ENCODE results near the gene FA2H. TPM values are rescaled to one million over a fixed set of nuclear protein-coding genes. Genes with fewer than 3 reads are reported as not detected.

Gene FA2H
- total and polyA plus RNA-seq, 10 of the 15 experiments (the other 5 are each of a cell fraction or from before 2014, with no cell fraction given): 0.05 to 0.73 (median 0.51) TPM; not detected in 3

DNA sequence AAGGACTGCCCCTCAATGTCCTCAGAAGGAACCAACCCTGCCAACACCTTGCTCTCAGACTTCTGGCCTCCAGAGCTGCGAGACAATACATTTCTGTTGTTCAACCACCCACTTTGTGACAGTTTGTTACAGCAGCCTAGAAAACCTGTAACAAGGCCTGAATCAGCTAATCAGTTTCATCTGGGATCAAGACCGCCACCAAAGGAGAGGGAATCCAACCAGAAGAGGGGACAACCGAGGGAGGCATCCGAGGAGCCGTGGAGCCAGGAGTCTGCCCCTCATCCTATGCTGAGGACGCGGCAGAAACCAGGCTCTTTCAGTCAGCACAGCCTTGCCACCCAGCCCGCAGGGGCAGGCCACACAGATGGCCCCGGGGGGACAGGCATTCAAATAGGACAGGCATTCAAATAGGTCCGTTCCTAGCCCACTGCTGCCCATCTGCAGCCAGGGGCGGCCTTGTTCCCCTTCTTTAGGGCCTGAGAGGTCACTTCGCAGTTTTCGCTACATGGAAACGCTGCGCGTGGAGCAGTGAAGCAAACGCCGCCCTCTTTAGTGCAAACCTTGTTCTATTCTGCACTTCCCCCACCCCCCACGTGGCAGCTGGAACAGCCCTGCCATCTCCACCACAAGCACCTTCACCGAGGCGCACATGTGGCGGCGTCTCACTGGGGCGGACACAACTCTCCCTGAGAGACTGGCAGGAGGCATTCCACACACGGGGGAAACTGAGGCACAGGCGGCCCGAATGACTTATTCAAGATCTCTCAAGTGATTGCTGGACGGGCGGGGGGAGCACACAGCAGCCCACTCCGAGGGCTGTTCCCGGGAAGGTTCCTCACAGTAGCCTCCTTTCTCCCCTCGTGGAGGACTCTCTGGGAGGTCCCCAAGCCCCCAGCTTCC is 26.7 kb downstream of the FA2H start:
- H3K9me3 ChIP-seq (replicated peaks; ENCODE audit: control insufficient read depth, insufficient read depth, low read length): no peaks in the 10 kb centered on the region
- ChIA-PET POLR2A (no interaction called here), SMC1A (ENCODE audit: uncharacterized antibody, unreplicated experiment) (no interaction called here), CTCF (no interaction called here), RAD21 (ENCODE audit: unreplicated experiment) (no interaction called here)
- no peaks in the 10 kb centered on the region for H3K79me2 ChIP-seq (ENCODE audit: control insufficient read depth, insufficient read depth, low read length)
- H4K20me1 ChIP-seq (ENCODE audit: control insufficient read depth, insufficient read depth): no peaks in the 10 kb centered on the region
- no peak for DNase-seq (ENCODE audit: low read depth, low spot score)
- 76% methylated on average over 31 of the region's 32 CpGs for WGBS (ENCODE audit: insufficient coverage, insufficient replicate concordance, low lambda C conversion rate, missing lambda C conversion rate)
- no peak for FAIRE-seq
- H3K4me3 ChIP-seq: no peak overlapping the region
- H3K27ac ChIP-seq (ENCODE audit: control insufficient read depth, insufficient read depth): no peak overlapping the region
- H3K9ac ChIP-seq (ENCODE audit: control insufficient read depth, insufficient read depth, low read length): no peak overlapping the region
- H2AFZ ChIP-seq (ENCODE audit: control insufficient read depth, low read depth, low read length): no peak overlapping the region
- no peaks in the 10 kb centered on the region for H3K36me3 ChIP-seq (ENCODE audit: control insufficient read depth in 2 of 2, insufficient read depth in 2 of 2, low read length in 1 of 2)
- peaks cover 7% of the 10 kb centered on the region; the same call in 1 of the 2 replicates for H3K4me1 ChIP-seq (ENCODE audit: control insufficient read depth, insufficient read depth, low read length)
- in situ Hi-C loops (cut with MboI) (no loop called here), intact Hi-C loops (cut with micrococcal nuclease; ENCODE audit: unreplicated experiment) (no loop called here)
- H3K4me2 ChIP-seq (ENCODE audit: control insufficient read depth, insufficient read depth): no peak overlapping the region
- ATAC-seq: no peak
- peaks cover 0 to under 1% of the 10 kb centered on the region in 2 experiments; a peak in 2 of 4 replicates for H3K27me3 ChIP-seq (replicated peaks in 1 of 2; ENCODE audit: control insufficient read depth in 2 of 2, insufficient read depth in 2 of 2, low read length in 1 of 2)
- BruUV-seq (replicated peaks): no TSS peak
- TF ChIP-seq RUNX3 (IDR thresholded peaks at IDR 0.05; ENCODE audit: low read length): no peak
- TF ChIP-seq TCF12 (IDR thresholded peaks at IDR 0.05; ENCODE audit: low read depth, low read length): no peak
- no peak for TF ChIP-seq GATAD2B (conservative IDR thresholded peaks at IDR 0.05; ENCODE audit: low read depth)
- no peak for TF ChIP-seq CHD4 (IDR thresholded peaks at IDR 0.05)
- TF ChIP-seq, protein P1, sequence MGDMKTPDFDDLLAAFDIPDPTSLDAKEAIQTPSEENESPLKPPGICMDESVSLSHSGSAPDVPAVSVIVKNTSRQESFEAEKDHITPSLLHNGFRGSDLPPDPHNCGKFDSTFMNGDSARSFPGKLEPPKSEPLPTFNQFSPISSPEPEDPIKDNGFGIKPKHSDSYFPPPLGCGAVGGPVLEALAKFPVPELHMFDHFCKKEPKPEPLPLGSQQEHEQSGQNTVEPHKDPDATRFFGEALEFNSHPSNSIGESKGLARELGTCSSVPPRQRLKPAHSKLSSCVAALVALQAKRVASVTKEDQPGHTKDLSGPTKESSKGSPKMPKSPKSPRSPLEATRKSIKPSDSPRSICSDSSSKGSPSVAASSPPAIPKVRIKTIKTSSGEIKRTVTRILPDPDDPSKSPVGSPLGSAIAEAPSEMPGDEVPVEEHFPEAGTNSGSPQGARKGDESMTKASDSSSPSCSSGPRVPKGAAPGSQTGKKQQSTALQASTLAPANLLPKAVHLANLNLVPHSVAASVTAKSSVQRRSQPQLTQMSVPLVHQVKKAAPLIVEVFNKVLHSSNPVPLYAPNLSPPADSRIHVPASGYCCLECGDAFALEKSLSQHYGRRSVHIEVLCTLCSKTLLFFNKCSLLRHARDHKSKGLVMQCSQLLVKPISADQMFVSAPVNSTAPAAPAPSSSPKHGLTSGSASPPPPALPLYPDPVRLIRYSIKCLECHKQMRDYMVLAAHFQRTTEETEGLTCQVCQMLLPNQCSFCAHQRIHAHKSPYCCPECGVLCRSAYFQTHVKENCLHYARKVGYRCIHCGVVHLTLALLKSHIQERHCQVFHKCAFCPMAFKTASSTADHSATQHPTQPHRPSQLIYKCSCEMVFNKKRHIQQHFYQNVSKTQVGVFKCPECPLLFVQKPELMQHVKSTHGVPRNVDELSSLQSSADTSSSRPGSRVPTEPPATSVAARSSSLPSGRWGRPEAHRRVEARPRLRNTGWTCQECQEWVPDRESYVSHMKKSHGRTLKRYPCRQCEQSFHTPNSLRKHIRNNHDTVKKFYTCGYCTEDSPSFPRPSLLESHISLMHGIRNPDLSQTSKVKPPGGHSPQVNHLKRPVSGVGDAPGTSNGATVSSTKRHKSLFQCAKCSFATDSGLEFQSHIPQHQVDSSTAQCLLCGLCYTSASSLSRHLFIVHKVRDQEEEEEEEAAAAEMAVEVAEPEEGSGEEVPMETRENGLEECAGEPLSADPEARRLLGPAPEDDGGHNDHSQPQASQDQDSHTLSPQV (IDR thresholded peaks at IDR 0.05): no peak
- TF ChIP-seq EGR1 (IDR thresholded peaks at IDR 0.05; ENCODE audit: borderline replicate concordance in 1 of 2, low read depth in 2 of 2, low read length in 2 of 2): no peak
- TF ChIP-seq SRF (IDR thresholded peaks at IDR 0.05; ENCODE audit: low read depth in 2 of 2, low read length in 2 of 2): no peak
- TF ChIP-seq, protein P2, sequence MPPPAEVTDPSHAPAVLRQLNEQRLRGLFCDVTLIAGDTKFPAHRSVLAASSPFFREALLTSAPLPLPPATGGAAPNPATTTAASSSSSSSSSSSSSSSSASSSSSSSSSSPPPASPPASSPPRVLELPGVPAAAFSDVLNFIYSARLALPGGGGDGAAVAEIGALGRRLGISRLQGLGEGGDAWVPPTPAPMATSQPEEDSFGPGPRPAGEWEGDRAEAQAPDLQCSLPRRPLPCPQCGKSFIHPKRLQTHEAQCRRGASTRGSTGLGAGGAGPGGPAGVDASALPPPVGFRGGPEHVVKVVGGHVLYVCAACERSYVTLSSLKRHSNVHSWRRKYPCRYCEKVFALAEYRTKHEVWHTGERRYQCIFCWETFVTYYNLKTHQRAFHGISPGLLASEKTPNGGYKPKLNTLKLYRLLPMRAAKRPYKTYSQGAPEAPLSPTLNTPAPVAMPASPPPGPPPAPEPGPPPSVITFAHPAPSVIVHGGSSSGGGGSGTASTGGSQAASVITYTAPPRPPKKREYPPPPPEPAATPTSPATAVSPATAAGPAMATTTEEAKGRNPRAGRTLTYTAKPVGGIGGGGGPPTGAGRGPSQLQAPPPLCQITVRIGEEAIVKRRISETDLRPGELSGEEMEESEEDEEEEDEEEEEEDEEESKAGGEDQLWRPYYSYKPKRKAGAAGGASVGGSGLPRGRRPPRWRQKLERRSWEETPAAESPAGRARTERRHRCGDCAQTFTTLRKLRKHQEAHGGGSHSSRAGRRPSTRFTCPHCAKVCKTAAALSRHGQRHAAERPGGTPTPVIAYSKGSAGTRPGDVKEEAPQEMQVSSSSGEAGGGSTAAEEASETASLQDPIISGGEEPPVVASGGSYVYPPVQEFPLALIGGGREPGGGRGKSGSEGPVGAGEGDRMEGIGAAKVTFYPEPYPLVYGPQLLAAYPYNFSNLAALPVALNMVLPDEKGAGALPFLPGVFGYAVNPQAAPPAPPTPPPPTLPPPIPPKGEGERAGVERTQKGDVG (CRISPR knock-in tag; IDR thresholded peaks at IDR 0.05): no peak
- TF ChIP-seq EZH2 (IDR thresholded peaks at IDR 0.05; ENCODE audit: borderline replicate concordance, control insufficient read depth, low read depth, low read length): no peak
- no peak for TF ChIP-seq NFYB (IDR thresholded peaks at IDR 0.05; ENCODE audit: insufficient read depth, low read depth, low read length)
- TF ChIP-seq ZNF24 (IDR thresholded peaks at IDR 0.05): no peak
- TF ChIP-seq HDGF (IDR thresholded peaks at IDR 0.05): no peak
- TF ChIP-seq NFYA (IDR thresholded peaks at IDR 0.05; ENCODE audit: borderline replicate concordance, low read depth, low read length): no peak
